Osteocyte (in vitro differentiated cells): ENCODE results near the gene COPG1. TPM values are rescaled to one million over a fixed set of nuclear protein-coding genes. Genes with fewer than 3 reads are reported as not detected.

Experiments used
- DNase-seq: peaks from one replicate; pipeline ENCODE4 v3.0.0; 2021; ENCODE audit warnings: mixed read lengths; ENCODE audit not compliant: unreplicated experiment; ENCODE audit errors: extremely low spot score
- H3K27ac Mint-ChIP-seq: one replicate; pipeline ENCODE4 v1.8.0; 2021; ENCODE audit warnings: mild to moderate bottlenecking, mixed read lengths; ENCODE audit not compliant: unreplicated experiment
- H3K27me3 Mint-ChIP-seq: one replicate; pipeline ENCODE4 v1.8.0; 2021; ENCODE audit warnings: mixed read lengths; ENCODE audit not compliant: unreplicated experiment
- H3K36me3 Mint-ChIP-seq: one replicate; pipeline ENCODE4 v1.8.0; 2021; ENCODE audit warnings: mixed read lengths; ENCODE audit not compliant: unreplicated experiment
- H3K4me1 Mint-ChIP-seq: one replicate; pipeline ENCODE4 v1.8.0; 2021; ENCODE audit warnings: mixed read lengths; ENCODE audit not compliant: unreplicated experiment
- H3K4me3 Mint-ChIP-seq: one replicate; pipeline ENCODE4 v1.8.0; 2021; ENCODE audit warnings: mild to moderate bottlenecking, moderate library complexity, mixed read lengths; ENCODE audit not compliant: unreplicated experiment
- H3K9me3 Mint-ChIP-seq: one replicate; pipeline ENCODE4 v1.8.0; 2021; ENCODE audit warnings: mixed read lengths; ENCODE audit not compliant: unreplicated experiment
- total RNA-seq: library from RNA; stranded (reverse); gene quantifications from 2 replicates; pipeline ENCODE4 v1.2.1, GENCODE V29; 2021
- TF ChIP-seq, protein P1 (sequence below): fragments of 200-600 bp; sonication (generic); IDR thresholded peaks from 2 replicates; pipeline ENCODE4 v1.5.0; 2021; ENCODE audit warnings: antibody characterized with exemption, mild to moderate bottlenecking, moderate library complexity

The COPG1 gene
- total RNA-seq, 1 donor from 2014 or later: 249 TPM

DNA sequence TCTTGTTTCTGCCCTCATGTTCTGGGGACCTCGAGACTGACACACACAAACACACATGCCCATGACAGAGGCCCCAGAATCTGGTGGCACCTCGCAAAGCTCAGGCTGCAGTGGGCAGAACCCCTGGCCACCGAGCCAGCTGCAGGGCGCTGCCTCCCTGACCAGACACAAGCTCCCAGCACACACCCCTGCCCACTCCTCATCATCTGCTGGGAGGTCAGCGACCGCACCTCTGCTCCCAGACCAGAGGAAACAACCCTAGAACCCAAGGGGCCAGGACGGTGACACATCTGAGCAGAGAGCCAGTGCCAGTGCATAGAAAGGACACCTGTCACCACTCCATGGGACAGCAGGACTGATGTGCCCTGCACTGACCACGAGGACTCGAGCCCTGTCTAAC, 72.5 kb downstream of the COPG1 start:
- Mint-ChIP-seq H3K27ac (no peak overlapping the region), H3K4me3 (no peak overlapping the region), H3K36me3 (no peaks in the 10 kb centered on the region), H3K27me3 (no peaks in the 10 kb centered on the region), H3K9me3 (no peaks in the 10 kb centered on the region), H3K4me1 (peaks cover 5% of the 10 kb centered on the region)
- no peak for DNase-seq
- TF ChIP-seq, protein P1, sequence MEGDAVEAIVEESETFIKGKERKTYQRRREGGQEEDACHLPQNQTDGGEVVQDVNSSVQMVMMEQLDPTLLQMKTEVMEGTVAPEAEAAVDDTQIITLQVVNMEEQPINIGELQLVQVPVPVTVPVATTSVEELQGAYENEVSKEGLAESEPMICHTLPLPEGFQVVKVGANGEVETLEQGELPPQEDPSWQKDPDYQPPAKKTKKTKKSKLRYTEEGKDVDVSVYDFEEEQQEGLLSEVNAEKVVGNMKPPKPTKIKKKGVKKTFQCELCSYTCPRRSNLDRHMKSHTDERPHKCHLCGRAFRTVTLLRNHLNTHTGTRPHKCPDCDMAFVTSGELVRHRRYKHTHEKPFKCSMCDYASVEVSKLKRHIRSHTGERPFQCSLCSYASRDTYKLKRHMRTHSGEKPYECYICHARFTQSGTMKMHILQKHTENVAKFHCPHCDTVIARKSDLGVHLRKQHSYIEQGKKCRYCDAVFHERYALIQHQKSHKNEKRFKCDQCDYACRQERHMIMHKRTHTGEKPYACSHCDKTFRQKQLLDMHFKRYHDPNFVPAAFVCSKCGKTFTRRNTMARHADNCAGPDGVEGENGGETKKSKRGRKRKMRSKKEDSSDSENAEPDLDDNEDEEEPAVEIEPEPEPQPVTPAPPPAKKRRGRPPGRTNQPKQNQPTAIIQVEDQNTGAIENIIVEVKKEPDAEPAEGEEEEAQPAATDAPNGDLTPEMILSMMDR: no peak

DNA sequence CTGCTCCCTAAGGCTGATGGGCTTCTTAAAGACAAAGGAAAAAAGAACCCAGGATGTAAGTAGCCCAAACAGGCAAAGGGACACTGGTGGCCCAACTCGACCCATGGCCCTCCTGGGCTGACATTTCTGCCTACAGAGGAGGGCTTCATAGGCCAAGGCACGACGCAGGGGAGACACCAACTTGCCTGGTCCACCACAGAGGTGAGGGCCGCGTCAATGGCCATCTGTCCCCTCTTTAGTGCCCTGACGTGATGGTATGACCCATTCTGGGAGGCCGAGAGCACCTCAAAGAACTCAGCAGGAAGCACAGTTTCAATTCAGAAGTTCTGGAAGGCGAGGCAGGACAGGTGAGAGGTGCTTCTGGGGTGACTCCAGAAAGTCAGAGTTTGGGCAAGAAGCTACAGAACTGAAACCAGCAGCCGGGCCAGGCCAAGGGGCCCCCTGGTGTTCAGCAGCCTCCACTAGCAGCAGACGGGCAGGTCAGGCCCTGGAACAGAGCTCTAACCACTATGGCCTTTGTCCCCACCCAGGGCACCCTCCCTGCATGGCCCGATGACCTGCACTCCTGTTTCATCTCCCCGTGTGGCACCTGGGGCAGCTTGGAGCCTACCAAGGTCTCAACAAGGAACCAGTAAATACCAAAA, 74.4 kb downstream of the COPG1 start:
- no peak for DNase-seq
- TF ChIP-seq, protein P1: no peak
- Mint-ChIP-seq H3K9me3 (no peaks in the 10 kb centered on the region), H3K27me3 (no peaks in the 10 kb centered on the region), H3K36me3 (no peaks in the 10 kb centered on the region), H3K27ac (no peak overlapping the region), H3K4me1 (no peaks in the 10 kb centered on the region), H3K4me3 (no peak overlapping the region)

GRCh38 chr3:129324855-129325254, 75.4 kb downstream of the COPG1 start:
- H3K4me1 Mint-ChIP-seq: no peaks in the 10 kb centered on the region
- TF ChIP-seq, protein P1: no peak
- DNase-seq: no peak
- H3K27me3 Mint-ChIP-seq: no peaks in the 10 kb centered on the region
- H3K27ac Mint-ChIP-seq: no peak overlapping the region
- H3K36me3 Mint-ChIP-seq: no peaks in the 10 kb centered on the region
- H3K9me3 Mint-ChIP-seq: no peaks in the 10 kb centered on the region
- H3K4me3 Mint-ChIP-seq: no peak overlapping the region

DNA sequence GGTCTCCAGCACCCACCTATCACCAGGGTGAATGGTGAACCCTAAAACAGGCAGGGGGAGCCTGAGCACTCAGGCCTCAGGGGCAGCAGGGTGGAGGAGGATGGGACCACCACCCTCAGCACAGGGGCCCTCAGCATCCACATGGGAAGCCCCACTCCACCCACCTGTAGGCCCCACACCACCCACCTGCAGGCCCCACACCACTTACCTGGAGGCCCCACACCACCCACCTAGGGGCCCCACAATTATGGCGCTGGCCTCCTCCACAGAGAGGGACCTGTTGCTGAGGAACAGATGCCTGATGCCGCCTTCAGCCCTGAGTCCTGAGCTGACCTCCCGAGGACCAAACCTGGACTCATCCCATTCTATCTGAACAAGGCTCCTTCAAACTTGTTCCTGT, 76.0 kb downstream of the COPG1 start:
- Mint-ChIP-seq H3K27me3 (no peaks in the 10 kb centered on the region), H3K4me1 (no peaks in the 10 kb centered on the region), H3K4me3 (no peak overlapping the region), H3K36me3 (no peaks in the 10 kb centered on the region), H3K27ac (no peak overlapping the region), H3K9me3 (no peaks in the 10 kb centered on the region)
- no peak for DNase-seq
- TF ChIP-seq, protein P1: no peak

DNA sequence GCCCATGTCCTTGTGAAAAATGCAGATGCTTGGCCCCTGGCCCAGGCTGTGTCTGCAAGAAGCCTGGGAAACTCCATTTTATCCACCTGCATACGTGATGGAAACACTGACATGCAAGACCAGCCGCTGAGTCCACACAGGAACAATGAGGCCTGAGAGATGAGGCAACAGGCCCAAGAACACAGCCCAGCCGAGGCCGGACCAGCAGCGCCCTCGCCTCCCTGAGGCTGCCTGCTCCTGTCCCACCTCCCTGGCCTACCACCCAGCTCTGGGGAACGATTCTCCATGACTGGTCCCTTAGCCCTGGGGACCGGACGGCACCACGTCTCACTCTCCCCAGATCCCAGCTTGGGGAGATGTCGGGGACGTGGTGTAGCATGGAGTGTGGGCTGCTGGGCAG, 76.7 kb downstream of the COPG1 start:
- TF ChIP-seq, protein P1: no peak
- Mint-ChIP-seq H3K27ac (no peak overlapping the region), H3K4me1 (no peaks in the 10 kb centered on the region), H3K36me3 (no peaks in the 10 kb centered on the region), H3K4me3 (no peak overlapping the region), H3K9me3 (no peaks in the 10 kb centered on the region), H3K27me3 (no peaks in the 10 kb centered on the region)
- DNase-seq: no peak
